PC-3 (cell line): ENCODE data around the gene MT3. TPM values are rescaled to one million over a fixed set of nuclear protein-coding genes. Genes with fewer than 3 reads are reported as not detected.

ENCODE experiments used
- ATAC-seq: fragments of 200-7000 bp; cut with Tn5 transposase; 2 replicates; pipeline ENCODE4 v1.9.1; 2020; ENCODE audit warnings: mild to moderate bottlenecking, moderate library complexity
- BruUV-seq: library from RNA; stranded (reverse); fragments of 400-500 nt; replicated peaks from 2 replicates; lab custom pipeline; 2021; lab: Mats Ljungman, UMichigan
- CTCF ChIA-PET: fragments of 300-600 bp; sonication (Branson Sonifier 250); formaldehyde crosslinking; loops from one replicate; lab custom pipeline; 2022; ENCODE audit warnings: antibody characterized with exemption; lab: Charles Lee
- POLR2A ChIA-PET: fragments of 300-600 bp; sonication (Branson Sonifier 250); formaldehyde crosslinking; loops from one replicate; lab custom pipeline; 2022; ENCODE audit warnings: antibody characterized with exemption; ENCODE audit not compliant: unreplicated experiment; lab: Charles Lee
- DNase-seq: peaks from one replicate; pipeline ENCODE4 v3.0.0-alpha.2; 2015
- H2AFZ ChIP-seq: fragments of 300-600 bp; sonication (generic); 2 replicates; pipeline ENCODE4 v1.6.0; 2016; ENCODE audit warnings: antibody characterized with exemption, low read length
- H3F3A ChIP-seq: fragments of 300-600 bp; sonication (generic); one replicate; pipeline ENCODE4 v1.6.0; 2017; ENCODE audit warnings: antibody characterized with exemption, low read length, control low read depth, mild to moderate bottlenecking; ENCODE audit not compliant: unreplicated experiment
- H3K27ac ChIP-seq: fragments of 300-600 bp; sonication (generic); 2 replicates; pipeline ENCODE4 v1.5.1; 2016; ENCODE audit warnings: mild to moderate bottlenecking, low read length
- H3K27me3 ChIP-seq: fragments of 300-600 bp; sonication (generic); 2 replicates; pipeline ENCODE4 v1.6.1; 2016; ENCODE audit warnings: low read length, mixed read lengths
- H3K36me3 ChIP-seq: fragments of 300-600 bp; sonication (generic); 2 replicates; pipeline ENCODE4 v1.6.1; 2016; ENCODE audit warnings: low read depth, mixed run types, low read length, mixed read lengths
- H3K4me1 ChIP-seq: fragments of 300-600 bp; sonication (generic); 2 replicates; pipeline ENCODE4 v1.5.1; 2016; ENCODE audit warnings: low read length; ENCODE audit not compliant: insufficient read depth
- H3K4me2 ChIP-seq: fragments of 300-600 bp; sonication (generic); 2 replicates; pipeline ENCODE4 v1.6.0; 2016; ENCODE audit warnings: low read length
- H3K4me3 ChIP-seq: fragments of 300-600 bp; sonication (generic); 2 replicates; pipeline ENCODE4 v1.5.1; 2016; ENCODE audit warnings: mild to moderate bottlenecking, low read length, mixed read lengths
- H3K79me2 ChIP-seq: fragments of 300-600 bp; sonication (generic); 2 replicates; pipeline ENCODE4 v1.6.1; 2017; ENCODE audit warnings: low read length, mixed read lengths
- H3K9ac ChIP-seq: fragments of 300-600 bp; sonication (generic); 2 replicates; pipeline ENCODE4 v1.6.0; 2016; ENCODE audit warnings: mild to moderate bottlenecking, low read length
- H3K9me2 ChIP-seq: fragments of 300-600 bp; sonication (generic); replicated peaks from 2 replicates; pipeline ENCODE4 v1.6.1; 2016; ENCODE audit warnings: mixed run types, low read length, mixed read lengths
- H3K9me3 ChIP-seq: fragments of 300-600 bp; sonication (generic); 2 replicates; pipeline ENCODE4 v1.6.1; 2016; ENCODE audit warnings: low read length, mixed read lengths
- H4K20me1 ChIP-seq: fragments of 300-600 bp; sonication (generic); 2 replicates; pipeline ENCODE4 v1.6.1; 2016; ENCODE audit warnings: low read length, mixed read lengths
- EZH2 ChIP-seq: fragments of 300-600 bp; sonication (generic); IDR thresholded peaks from one replicate; pipeline ENCODE4 v1.6.1; 2017; ENCODE audit warnings: antibody characterized with exemption, mild to moderate bottlenecking, low read length; ENCODE audit not compliant: unreplicated experiment
- EZH2phosphoT487 ChIP-seq: fragments of 300-600 bp; sonication (generic); IDR thresholded peaks from 2 replicates; pipeline ENCODE4 v1.6.1; 2018; ENCODE audit warnings: mild to moderate bottlenecking, antibody characterized with exemption, low read length, borderline replicate concordance
- intact Hi-C: fragments of 100-400 bp; cut with micrococcal nuclease; formaldehyde crosslinking; loops from 2 replicates; pipeline ENCODE4 v1.9.0; 2023
- total RNA-seq: library from RNA; depleted of rRNA; stranded (reverse); fragments of >200 nt; gene quantifications from 2 replicates; pipeline ENCODE4 v1.2.3, GENCODE V29; 2014
- TF ChIP-seq, protein P1 (sequence below): fragments of 300-600 bp; sonication (generic); conservative IDR thresholded peaks from 2 replicates; pipeline ENCODE4 v1.5.1; 2017; ENCODE audit warnings: antibody characterized with exemption, low read depth, mild to moderate bottlenecking, low read length

Gene MT3
- total RNA-seq, 1 experiment from 2014 or later: not detected

DNA sequence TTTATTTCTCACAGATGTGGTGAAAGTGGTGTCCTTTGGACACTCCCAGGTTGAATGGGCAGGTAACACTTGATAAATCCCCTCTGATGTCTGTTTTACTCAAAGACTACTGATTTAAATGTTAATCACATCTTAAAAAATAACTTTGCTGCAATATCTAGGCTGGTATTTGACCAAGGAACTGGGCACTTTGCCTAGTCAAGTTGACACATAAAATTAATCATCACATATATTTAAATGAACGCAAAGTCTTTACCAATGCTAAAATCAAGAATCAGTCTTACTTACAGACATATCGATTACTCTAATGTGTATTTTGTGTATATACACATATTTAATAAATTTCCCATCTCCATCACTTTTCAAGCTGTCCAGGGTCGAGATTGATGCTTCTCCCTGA, 26.0 kb downstream of the MT3 start:
- peak overlapping the region; percentile 40 for H3K4me2 ChIP-seq
- H3K27ac ChIP-seq: peak overlapping the region; percentile 59
- no peaks in the 10 kb centered on the region for H3K36me3 ChIP-seq
- no TSS peak for BruUV-seq
- ChIA-PET POLR2A (no interaction called here), CTCF (no interaction called here)
- peaks cover 51% of the 10 kb centered on the region for H3K4me1 ChIP-seq
- no peaks in the 10 kb centered on the region for H3K9me3 ChIP-seq
- ATAC-seq (peak; percentile 29; the same call in 1 of the 2 replicates), DNase-seq (peak; percentile 63)
- peaks cover 4% of the 10 kb centered on the region; the same call in 1 of the 2 replicates for H3K79me2 ChIP-seq
- no peak for TF ChIP-seq EZH2phosphoT487
- TF ChIP-seq, protein P1, sequence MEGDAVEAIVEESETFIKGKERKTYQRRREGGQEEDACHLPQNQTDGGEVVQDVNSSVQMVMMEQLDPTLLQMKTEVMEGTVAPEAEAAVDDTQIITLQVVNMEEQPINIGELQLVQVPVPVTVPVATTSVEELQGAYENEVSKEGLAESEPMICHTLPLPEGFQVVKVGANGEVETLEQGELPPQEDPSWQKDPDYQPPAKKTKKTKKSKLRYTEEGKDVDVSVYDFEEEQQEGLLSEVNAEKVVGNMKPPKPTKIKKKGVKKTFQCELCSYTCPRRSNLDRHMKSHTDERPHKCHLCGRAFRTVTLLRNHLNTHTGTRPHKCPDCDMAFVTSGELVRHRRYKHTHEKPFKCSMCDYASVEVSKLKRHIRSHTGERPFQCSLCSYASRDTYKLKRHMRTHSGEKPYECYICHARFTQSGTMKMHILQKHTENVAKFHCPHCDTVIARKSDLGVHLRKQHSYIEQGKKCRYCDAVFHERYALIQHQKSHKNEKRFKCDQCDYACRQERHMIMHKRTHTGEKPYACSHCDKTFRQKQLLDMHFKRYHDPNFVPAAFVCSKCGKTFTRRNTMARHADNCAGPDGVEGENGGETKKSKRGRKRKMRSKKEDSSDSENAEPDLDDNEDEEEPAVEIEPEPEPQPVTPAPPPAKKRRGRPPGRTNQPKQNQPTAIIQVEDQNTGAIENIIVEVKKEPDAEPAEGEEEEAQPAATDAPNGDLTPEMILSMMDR: no peak
- no peak for TF ChIP-seq EZH2
- no peaks in the 10 kb centered on the region for H3F3A ChIP-seq
- no peak overlapping the region for H2AFZ ChIP-seq
- H3K4me3 ChIP-seq: no peak overlapping the region
- peak overlapping the region; percentile 43; the same call in 1 of the 2 replicates for H3K9ac ChIP-seq
- H3K27me3 ChIP-seq: no peaks in the 10 kb centered on the region
- no peaks in the 10 kb centered on the region for H4K20me1 ChIP-seq
- intact Hi-C loops: no loop called here
- H3K9me2 ChIP-seq: no peaks in the 10 kb centered on the region

DNA sequence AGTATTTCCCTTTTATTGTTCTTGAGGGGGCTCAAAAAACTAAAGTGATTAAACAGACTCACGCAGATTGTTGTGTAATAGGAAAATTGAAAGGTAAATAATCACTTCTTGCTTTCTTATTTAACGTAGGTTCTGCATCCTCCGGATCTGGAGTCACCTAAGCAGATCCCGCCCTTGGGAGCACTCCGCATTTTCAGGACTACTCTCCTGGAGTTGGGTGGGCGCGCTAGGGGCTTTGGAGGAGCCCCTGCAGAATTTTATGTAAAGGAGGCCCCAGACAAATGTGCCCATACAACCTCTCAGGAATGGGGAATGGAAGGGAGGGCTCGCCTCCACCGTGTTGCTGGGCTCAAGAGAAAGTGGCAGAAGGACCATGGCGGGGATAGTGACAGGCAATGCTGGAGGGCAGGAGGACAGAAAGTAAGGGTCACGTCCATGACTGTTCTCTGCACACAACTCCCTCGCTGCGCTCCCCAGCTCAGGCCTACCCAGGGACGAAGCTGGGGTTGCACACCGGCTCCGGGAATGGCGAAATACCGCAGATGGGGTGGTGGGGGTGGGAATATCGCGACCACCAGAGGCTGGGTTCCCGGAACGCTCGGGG, 27.4 kb downstream of the MT3 start:
- intact Hi-C loops: no loop called here
- CTCF ChIA-PET: no interaction called here
- H2AFZ ChIP-seq: no peak overlapping the region
- DNase-seq (no peak), ATAC-seq (no peak)
- H3K9me3 ChIP-seq: no peaks in the 10 kb centered on the region
- no peaks in the 10 kb centered on the region for H3F3A ChIP-seq
- no peak overlapping the region for H3K4me3 ChIP-seq
- TF ChIP-seq EZH2phosphoT487: no peak
- TF ChIP-seq EZH2: no peak
- TF ChIP-seq, protein P1: no peak
- peaks cover 38% of the 10 kb centered on the region for H3K4me1 ChIP-seq
- no peak overlapping the region for H3K9ac ChIP-seq
- H3K36me3 ChIP-seq: no peaks in the 10 kb centered on the region
- no peaks in the 10 kb centered on the region for H3K9me2 ChIP-seq
- no TSS peak for BruUV-seq
- H3K27ac ChIP-seq: no peak overlapping the region
- no peaks in the 10 kb centered on the region for H3K79me2 ChIP-seq
- no peak overlapping the region for H3K4me2 ChIP-seq
- POLR2A ChIA-PET: no interaction called here
- H3K27me3 ChIP-seq: no peaks in the 10 kb centered on the region
- no peaks in the 10 kb centered on the region for H4K20me1 ChIP-seq
